ENCODE results near the gene WFIKKN1. TPM values are rescaled to one million over a fixed set of nuclear protein-coding genes. Genes with fewer than 3 reads are reported as not detected.

The WFIKKN1 gene
- total and polyA plus RNA-seq, 2 of the 4 experiments (the other 2 are of a cell fraction) = 0.10 TPM; not detected in 1

DNA sequence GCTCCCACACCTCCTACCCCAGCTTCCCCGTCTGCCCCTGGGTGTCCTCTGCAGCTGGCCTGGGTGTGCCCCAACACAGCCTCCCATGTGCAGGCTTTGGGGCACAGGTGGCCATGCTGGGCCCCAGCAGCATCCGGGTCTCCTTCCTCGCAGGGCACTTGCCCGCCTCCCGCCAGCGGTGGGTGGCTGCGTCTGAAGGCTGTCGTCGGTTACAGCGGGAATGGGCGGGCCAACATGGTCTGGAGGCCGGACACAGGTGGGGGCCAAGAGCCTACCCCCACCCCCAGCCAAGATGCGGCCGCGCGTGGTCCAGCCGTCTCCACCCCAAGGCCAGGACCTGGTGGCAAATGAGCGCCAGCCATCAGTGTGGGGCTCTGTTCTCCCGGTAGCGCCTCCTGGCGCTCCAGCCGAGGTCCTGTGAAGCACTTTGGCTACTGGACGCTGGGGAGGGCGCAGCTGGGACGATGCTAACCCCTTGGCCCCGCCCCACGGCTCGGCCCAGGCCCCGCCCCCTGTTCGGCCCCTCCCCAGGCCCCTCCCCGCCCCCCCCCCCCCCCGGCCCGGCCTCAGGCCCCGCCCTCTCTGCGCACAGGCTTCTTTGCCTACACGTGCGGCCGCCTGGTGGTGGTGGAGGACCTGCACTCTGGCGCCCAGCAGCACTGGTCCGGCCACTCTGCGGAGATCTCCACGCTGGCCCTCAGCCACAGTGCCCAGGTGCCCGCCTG lies 29.8 kb downstream of the WFIKKN1 start (continued):
- TF ChIP-seq MXI1 (IDR thresholded peaks at IDR 0.05; ENCODE audit: borderline replicate concordance, low read depth, low read length) = no peak

DNA sequence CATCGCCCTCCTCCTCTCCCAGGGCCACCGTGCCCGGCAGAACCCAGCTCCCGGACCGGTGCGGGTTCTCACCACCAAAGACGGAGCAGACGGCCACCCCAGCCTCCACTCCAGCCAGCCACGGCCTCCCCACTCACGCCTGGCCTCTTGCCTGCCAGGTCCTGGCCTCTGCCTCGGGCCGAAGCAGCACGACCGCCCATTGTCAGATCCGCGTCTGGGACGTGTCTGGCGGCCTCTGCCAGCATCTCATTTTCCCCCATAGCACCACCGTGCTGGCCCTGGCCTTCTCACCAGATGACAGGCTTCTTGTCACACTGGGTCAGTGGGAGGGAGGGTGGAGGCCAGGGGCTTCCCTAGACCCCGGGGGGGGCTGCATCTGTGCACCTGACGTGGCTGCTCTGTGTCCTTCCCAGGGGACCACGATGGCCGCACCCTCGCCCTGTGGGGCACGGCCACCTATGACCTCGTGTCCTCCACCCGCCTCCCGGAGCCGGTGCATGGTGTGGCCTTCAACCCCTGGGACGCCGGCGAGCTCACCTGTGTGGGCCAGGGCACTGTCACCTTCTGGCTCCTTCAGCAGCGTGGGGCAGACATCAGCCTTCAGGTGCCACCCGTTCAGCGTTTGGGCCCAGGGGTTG lies 30.5 kb downstream of the WFIKKN1 start:
- H3K14ac ChIP-seq (replicated peaks; ENCODE audit: low read depth, low read length) = no peak overlapping the region
- H2BK15ac ChIP-seq (ENCODE audit: low read depth, low read length) = no peak overlapping the region
- no peak for ATAC-seq (ENCODE audit: low read depth)
- peak overlapping the region; percentile 79 for H2AFZ ChIP-seq (replicated peaks; ENCODE audit: low read length, poor library complexity)
- no peak overlapping the region for H4K91ac ChIP-seq (ENCODE audit: insufficient read depth, low read depth, low read length)
- POLR2A ChIA-PET (ENCODE audit: unreplicated experiment) = no interaction called here
- no peaks in the 10 kb centered on the region for H4K20me1 ChIP-seq (ENCODE audit: insufficient read depth, low read length)
- peak overlapping the region; percentile 27; the same call in 1 of the 2 replicates for H2AK5ac ChIP-seq (ENCODE audit: low read depth, low read length)
- no peak overlapping the region for H3K18ac ChIP-seq (ENCODE audit: low read depth, low read length)
- no peak overlapping the region for H2BK20ac ChIP-seq (ENCODE audit: low read depth, low read length)
- BruUV-seq (replicated peaks) = no TSS peak
- no peak overlapping the region for H3K27ac ChIP-seq (ENCODE audit: insufficient read depth, low read length)
- in situ Hi-C loops (cut with MboI; ENCODE audit: low sequenced_read_pairs) = no loop called here
- H3K9ac ChIP-seq (ENCODE audit: low read depth, low read length) = no peak overlapping the region
- H2BK120ac ChIP-seq (ENCODE audit: low read depth, low read length) = no peak overlapping the region
- no peak for DNase-seq
- no peak overlapping the region for H3K23ac ChIP-seq (ENCODE audit: low read depth, low read length)
- intact Hi-C loops (cut with micrococcal nuclease) = loop anchor here (2.0 kb wide), 1 partner anchor 83 kb away; no protein-coding TSS in a partner anchor
- peak overlapping the region in 1 of 2 experiments; percentile 34; a peak in 1 of 4 replicates for H4K8ac ChIP-seq (ENCODE audit: low read depth in 2 of 2, low read length in 2 of 2)
- no peaks in the 10 kb centered on the region for H3K9me1 ChIP-seq (ENCODE audit: insufficient read depth, low read length)
- peak overlapping the region; percentile 15 for H2BK5ac ChIP-seq (ENCODE audit: low read depth, low read length, poor library complexity, severe bottlenecking)
- H3K4me3 ChIP-seq (ENCODE audit: insufficient read depth, low read depth, low read length) = no peak overlapping the region
- dilution Hi-C loops (cut with HindIII; ENCODE audit: low sequenced_read_pairs, unreplicated experiment) = no loop called here
- no peaks in the 10 kb centered on the region for H3K9me3 ChIP-seq (ENCODE audit: control insufficient read depth, insufficient read depth, low read length)
- H3K36me3 ChIP-seq (ENCODE audit: control insufficient read depth, insufficient read depth, low read length) = peaks cover 4% of the 10 kb centered on the region
- no peaks in the 10 kb centered on the region for H3K27me3 ChIP-seq (ENCODE audit: control insufficient read depth, insufficient read depth, low read length)
- H4K5ac ChIP-seq (ENCODE audit: low read depth, low read length) = no peak overlapping the region
- peaks cover 5% of the 10 kb centered on the region for H3K4me1 ChIP-seq (ENCODE audit: control insufficient read depth, insufficient read depth, low read length)
- no peaks in the 10 kb centered on the region for H3K79me1 ChIP-seq (ENCODE audit: low read depth in 1 of 2, low read length in 2 of 2)
- TF ChIP-seq, protein P1, sequence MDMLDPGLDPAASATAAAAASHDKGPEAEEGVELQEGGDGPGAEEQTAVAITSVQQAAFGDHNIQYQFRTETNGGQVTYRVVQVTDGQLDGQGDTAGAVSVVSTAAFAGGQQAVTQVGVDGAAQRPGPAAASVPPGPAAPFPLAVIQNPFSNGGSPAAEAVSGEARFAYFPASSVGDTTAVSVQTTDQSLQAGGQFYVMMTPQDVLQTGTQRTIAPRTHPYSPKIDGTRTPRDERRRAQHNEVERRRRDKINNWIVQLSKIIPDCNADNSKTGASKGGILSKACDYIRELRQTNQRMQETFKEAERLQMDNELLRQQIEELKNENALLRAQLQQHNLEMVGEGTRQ (IDR thresholded peaks at IDR 0.05; ENCODE audit: low read depth, low read length) = no peak
- TF ChIP-seq, protein P2, sequence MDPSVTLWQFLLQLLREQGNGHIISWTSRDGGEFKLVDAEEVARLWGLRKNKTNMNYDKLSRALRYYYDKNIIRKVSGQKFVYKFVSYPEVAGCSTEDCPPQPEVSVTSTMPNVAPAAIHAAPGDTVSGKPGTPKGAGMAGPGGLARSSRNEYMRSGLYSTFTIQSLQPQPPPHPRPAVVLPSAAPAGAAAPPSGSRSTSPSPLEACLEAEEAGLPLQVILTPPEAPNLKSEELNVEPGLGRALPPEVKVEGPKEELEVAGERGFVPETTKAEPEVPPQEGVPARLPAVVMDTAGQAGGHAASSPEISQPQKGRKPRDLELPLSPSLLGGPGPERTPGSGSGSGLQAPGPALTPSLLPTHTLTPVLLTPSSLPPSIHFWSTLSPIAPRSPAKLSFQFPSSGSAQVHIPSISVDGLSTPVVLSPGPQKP (IDR thresholded peaks at IDR 0.05; ENCODE audit: borderline replicate concordance, low read depth, low read length) = no peak
- TF ChIP-seq FOS (IDR thresholded peaks at IDR 0.05; ENCODE audit: low read depth, low read length) = no peak
- TF ChIP-seq MXI1 (IDR thresholded peaks at IDR 0.05; ENCODE audit: borderline replicate concordance, low read depth, low read length) = no peak
- no peak for TF ChIP-seq RCOR1 (IDR thresholded peaks at IDR 0.05; ENCODE audit: insufficient replicate concordance, low read length)
- no peak for TF ChIP-seq POLR2A (IDR thresholded peaks at IDR 0.05; ENCODE audit: low read depth, low read length)
- TF ChIP-seq, protein P3, sequence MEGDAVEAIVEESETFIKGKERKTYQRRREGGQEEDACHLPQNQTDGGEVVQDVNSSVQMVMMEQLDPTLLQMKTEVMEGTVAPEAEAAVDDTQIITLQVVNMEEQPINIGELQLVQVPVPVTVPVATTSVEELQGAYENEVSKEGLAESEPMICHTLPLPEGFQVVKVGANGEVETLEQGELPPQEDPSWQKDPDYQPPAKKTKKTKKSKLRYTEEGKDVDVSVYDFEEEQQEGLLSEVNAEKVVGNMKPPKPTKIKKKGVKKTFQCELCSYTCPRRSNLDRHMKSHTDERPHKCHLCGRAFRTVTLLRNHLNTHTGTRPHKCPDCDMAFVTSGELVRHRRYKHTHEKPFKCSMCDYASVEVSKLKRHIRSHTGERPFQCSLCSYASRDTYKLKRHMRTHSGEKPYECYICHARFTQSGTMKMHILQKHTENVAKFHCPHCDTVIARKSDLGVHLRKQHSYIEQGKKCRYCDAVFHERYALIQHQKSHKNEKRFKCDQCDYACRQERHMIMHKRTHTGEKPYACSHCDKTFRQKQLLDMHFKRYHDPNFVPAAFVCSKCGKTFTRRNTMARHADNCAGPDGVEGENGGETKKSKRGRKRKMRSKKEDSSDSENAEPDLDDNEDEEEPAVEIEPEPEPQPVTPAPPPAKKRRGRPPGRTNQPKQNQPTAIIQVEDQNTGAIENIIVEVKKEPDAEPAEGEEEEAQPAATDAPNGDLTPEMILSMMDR (conservative IDR thresholded peaks at IDR 0.05; ENCODE audit: low read depth, low read length) = no peak
- peak overlapping the region; percentile 97 for H2AK9ac ChIP-seq (replicated peaks; ENCODE audit: low read depth, low read length, poor library complexity)
- CTCF ChIA-PET = no interaction called here
- H3K56ac ChIP-seq (ENCODE audit: extremely low read depth, insufficient read depth, low read length) = no peak overlapping the region
- 66% methylated on average over 13 of the region's 35 CpGs; no CpG with 5 or more reads in 1 of the 2 experiments for WGBS, 2 experiments (ENCODE audit: extremely low coverage in 2 of 2, insufficient read length in 1 of 2)
- no peak overlapping the region for H3K4me2 ChIP-seq (ENCODE audit: low read depth, low read length)
- H3K4ac ChIP-seq (ENCODE audit: low read depth, low read length) = no peak overlapping the region
